C4-2B (cell line): Measurements from ENCODE around the gene ITPKA.

Experiments
- H3K27ac ChIP-seq: fragments of 450-650 bp; 2 replicates; pipeline ENCODE4 v1.5.1; 2017
- CTCF ChIP-seq: fragments of 450-650 bp; conservative IDR thresholded peaks from 2 replicates; pipeline ENCODE4 v1.5.1; 2017; ENCODE audit warnings: mild to moderate bottlenecking
- ZFX ChIP-seq: fragments of 450-650 bp; IDR thresholded peaks from 2 replicates; pipeline ENCODE4 v1.6.1; 2017

ITPKA gene

GRCh38 chr15:41473418-41473817 lies 20.3 kb upstream of the ITPKA start:
- peak overlapping the region; percentile 59; the same call in 1 of the 2 replicates for H3K27ac ChIP-seq
- TF ChIP-seq ZFX, result no peak

- no peak for TF ChIP-seq ZFX
- TF ChIP-seq CTCF, result no peak
Observed at GRCh38 chr15:41474436-41474835, 19.2 kb upstream of the ITPKA start.

DNA sequence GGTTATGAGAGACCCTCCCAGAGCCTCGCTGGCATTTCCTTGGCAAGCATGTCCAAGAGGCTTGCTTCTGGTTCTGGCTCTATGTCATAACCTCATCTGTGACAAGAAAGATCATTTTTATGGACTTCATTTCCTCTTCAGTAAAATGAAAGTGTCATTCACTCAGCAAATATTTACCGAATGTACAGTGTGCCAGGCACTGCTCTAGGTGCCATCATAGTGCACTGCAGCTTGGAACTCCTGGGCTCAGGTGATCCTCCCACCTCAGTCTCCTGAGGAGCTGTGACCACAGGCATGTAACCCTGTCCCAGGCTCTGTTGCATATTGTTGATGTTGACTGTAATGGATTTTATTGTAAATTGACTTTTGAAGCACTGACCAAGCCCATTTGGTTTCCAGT lies 18.7 kb upstream of the ITPKA start:
- H3K27ac ChIP-seq, result peak overlapping the region; percentile 59
- TF ChIP-seq CTCF, result no peak
- no peak for TF ChIP-seq ZFX

More at GRCh38 chr15:41474436-41474835, 19.2 kb upstream of the ITPKA start:
- H3K27ac ChIP-seq, result peak overlapping the region; percentile 59

DNA sequence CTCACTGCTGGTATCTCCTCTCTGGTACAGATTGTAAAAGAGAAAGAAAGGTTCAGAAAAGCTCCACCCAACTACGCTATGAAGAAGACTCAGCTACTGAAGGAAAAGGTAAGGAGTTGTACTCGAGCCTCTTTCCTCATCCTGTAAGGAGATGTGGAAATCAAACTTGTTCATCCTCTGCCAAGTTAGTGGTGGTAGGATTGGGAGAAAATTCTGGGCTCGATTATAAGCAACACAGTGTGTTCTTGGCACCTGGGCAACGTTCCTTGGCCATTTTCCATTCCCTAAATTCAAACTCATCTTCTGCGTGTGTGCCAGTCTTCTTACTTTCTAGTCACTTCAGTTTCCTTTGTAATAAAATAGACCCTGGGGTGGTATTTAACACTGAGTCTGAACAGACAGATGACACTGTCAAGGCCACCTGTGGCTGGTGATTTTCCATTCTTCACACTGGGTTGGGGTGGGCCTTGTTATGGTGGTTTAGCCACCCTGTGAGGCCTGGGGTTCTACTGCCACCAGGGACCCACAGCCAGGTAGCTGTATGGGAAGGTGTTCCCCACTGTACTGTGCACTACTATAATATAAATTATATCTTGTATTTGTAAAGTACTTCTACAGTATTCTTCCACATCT lies 17.1 kb upstream of the ITPKA start:
- TF ChIP-seq CTCF (no peak), ZFX (no peak)
- H3K27ac ChIP-seq, result no peak overlapping the region

- TF ChIP-seq ZFX, result no peak
- TF ChIP-seq CTCF, result no peak
- no peak overlapping the region for H3K27ac ChIP-seq
Observed at GRCh38 chr15:41480396-41481140, 13.1 kb upstream of the ITPKA start.

GRCh38 chr15:41482110-41482877 lies 11.4 kb upstream of the ITPKA start:
- no peak overlapping the region for H3K27ac ChIP-seq
- TF ChIP-seq ZFX (no peak), CTCF (no peak)

GRCh38 chr15:41483115-41483514 lies 10.6 kb upstream of the ITPKA start:
- H3K27ac ChIP-seq, result no peak overlapping the region
- no peak for TF ChIP-seq CTCF
- no peak for TF ChIP-seq ZFX
